Fibroblast of villous mesenchyme (primary cell): ENCODE data around the gene DNAJB14. TPM values are rescaled to one million over a fixed set of nuclear protein-coding genes. Genes with fewer than 3 reads are reported as not detected.

Source experiments
- DNase-seq: peaks from one replicate; pipeline ENCODE4 v3.0.0-alpha.2; 2010; ENCODE audit warnings: low read depth
- H3K4me3 ChIP-seq: 2 replicates; pipeline ENCODE4 v1.5.1; 2011; ENCODE audit warnings: low read depth, mild to moderate bottlenecking, low read length
- total RNA-seq: library from RNA; depleted of rRNA; stranded (reverse); fragments of >200 nt; gene quantifications from 2 replicates; pipeline ENCODE4 v1.2.3, GENCODE V29; 2012
- TF ChIP-seq, protein P1 (sequence below): IDR thresholded peaks from 2 replicates; pipeline ENCODE4 v1.5.1; 2012; ENCODE audit warnings: low read depth, mild to moderate bottlenecking, low read length; ENCODE audit not compliant: insufficient read depth

DNAJB14 gene
- total RNA-seq, 1 donor = 54.8 TPM

- TF ChIP-seq, protein P1, sequence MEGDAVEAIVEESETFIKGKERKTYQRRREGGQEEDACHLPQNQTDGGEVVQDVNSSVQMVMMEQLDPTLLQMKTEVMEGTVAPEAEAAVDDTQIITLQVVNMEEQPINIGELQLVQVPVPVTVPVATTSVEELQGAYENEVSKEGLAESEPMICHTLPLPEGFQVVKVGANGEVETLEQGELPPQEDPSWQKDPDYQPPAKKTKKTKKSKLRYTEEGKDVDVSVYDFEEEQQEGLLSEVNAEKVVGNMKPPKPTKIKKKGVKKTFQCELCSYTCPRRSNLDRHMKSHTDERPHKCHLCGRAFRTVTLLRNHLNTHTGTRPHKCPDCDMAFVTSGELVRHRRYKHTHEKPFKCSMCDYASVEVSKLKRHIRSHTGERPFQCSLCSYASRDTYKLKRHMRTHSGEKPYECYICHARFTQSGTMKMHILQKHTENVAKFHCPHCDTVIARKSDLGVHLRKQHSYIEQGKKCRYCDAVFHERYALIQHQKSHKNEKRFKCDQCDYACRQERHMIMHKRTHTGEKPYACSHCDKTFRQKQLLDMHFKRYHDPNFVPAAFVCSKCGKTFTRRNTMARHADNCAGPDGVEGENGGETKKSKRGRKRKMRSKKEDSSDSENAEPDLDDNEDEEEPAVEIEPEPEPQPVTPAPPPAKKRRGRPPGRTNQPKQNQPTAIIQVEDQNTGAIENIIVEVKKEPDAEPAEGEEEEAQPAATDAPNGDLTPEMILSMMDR = no peak
- no peak for DNase-seq
- no peak overlapping the region for H3K4me3 ChIP-seq
Observed at GRCh38 chr4:99872570-99872969, 73.8 kb downstream of the DNAJB14 start.

DNA sequence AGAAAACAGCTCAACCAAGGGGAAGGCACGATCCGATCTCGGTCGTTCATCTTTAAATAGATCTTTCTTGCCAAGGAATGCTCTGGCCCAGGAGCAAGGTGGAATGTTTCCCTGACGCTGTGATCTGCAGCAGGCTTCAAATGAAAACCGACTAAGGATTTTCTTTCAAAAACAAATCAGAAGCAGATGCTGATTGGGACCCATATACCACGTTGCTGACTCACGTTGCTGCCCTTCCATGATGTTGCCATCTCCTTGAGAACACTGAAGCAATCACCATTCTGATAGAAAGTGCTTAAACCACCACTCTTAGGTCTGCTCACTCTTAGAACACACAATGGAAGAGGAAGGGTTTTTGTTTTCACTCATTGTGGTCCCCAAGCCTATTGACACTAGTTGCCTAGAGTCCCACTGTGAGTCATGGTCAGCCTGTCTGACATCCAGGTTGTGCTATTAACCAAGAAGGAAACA lies 78.3 kb downstream of the DNAJB14 start:
- H3K4me3 ChIP-seq = no peak overlapping the region
- peak; percentile 62 for DNase-seq
- TF ChIP-seq, protein P1 = no peak

DNA sequence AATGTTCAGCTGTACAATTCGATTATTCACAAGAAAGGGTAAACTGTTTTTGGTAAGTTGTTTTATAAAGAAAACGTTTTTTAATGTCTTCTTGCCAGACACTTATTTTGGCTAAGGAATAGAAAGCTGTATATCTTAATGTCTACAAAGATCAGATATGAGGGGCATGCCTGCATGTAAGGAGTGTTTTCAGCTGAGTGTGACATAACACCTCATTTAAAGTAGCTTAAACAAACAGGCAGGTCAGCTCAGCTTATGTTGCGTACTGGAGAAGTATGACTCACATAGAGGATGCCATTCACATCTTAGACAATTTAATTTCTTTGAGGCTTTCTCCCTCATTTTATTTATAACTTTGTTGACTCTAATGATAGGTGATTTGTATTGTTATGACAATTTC lies 82.6 kb downstream of the DNAJB14 start:
- no peak overlapping the region for H3K4me3 ChIP-seq
- DNase-seq = peak; percentile 87
- TF ChIP-seq, protein P1 = no peak

DNA sequence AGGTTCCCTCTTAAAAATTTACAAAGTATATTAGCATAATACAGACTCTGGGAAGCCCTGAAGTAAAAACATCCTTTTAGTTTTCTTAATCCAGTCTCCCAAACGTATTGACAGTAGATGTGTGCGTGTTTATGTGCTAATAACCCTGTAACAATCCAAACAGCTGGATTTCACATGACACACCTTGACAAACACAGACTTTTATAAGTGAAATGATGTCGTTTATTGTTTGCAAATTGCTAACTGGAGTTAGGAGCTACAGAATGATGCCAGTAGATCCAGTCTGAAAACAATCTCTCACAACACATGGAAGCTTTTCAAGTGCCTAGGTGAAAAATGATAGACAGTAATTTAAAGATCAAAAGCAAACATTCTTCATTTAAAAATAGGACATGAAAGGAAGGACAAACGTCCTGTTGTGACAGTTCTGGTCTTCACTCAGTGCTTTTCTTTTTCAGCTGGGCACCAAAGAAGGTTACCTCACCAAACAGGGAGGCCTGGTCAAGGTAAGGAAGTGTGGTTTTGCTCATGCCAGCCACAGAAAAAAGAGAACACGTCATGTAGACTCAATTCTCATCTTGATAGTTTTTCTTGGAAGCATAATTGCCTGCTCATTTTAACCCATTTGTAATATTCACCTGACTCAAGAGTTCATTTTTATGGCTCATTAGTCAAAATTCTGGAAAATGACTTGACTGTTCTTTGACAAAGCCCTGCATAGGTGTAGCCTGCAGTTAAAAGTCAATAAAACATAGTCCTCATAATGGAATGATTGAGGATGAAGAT lies 85.1 kb downstream of the DNAJB14 start:
- no peak for DNase-seq
- no peak overlapping the region for H3K4me3 ChIP-seq
- TF ChIP-seq, protein P1 = no peak

DNA sequence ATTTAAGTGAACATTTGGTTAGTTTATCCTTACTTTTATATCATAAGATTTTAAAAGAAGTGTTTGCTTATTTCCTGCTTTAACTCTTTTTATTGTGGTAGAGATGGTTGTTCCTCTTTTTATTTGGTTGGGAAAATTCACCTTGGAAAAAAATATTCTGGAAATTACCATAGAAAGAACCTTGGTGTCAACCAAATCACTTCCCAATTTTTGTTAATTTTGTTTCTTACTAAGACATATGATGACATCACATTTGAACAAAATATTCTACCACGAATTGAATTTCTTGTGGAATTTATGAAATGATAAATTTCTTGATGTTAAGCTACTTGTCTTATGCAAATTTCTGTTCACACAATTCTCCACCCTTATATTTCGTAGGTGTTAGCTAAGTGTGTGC lies 85.9 kb downstream of the DNAJB14 start:
- no peak overlapping the region for H3K4me3 ChIP-seq
- DNase-seq = no peak
- TF ChIP-seq, protein P1 = no peak

DNA sequence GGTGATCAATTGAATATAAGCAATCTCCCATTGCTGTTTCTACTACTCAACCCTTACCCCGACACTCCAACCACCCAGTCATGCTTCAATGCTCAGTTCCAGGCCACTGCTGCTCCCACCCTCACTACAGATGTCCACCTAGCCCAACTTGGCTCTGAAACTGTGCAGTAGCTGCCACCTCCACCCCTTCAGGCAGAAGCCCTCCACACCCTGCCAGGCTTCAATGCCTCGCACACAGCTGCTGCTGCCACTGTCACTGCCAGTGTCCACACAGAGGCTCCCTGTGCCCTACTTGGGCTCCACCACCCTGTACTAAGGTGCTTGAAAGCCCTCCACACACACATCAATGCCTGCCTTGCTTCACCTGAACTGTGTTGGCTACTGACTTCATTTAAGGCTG lies 86.8 kb downstream of the DNAJB14 start:
- TF ChIP-seq, protein P1 = no peak
- no peak overlapping the region for H3K4me3 ChIP-seq
- DNase-seq = no peak
